Stimulated activated naive CD8-positive, alpha-beta T cell treated with anti-CD3 and anti-CD28 coated beads, Interleukin-15, Interleukin-2, amounts not matched to agents 100 U/mL and 50 U/mL, for 24 hours (primary cell): ENCODE results near the gene PFKFB3.

Source experiments
- ATAC-seq: fragments of 150-1000 bp; cut with Tn5 transposase; one replicate; pipeline ENCODE4 v1.10.0; 2021
- DNase-seq: peaks from one replicate; pipeline ENCODE4 v3.0.0; 2021

PFKFB3 gene

DNA sequence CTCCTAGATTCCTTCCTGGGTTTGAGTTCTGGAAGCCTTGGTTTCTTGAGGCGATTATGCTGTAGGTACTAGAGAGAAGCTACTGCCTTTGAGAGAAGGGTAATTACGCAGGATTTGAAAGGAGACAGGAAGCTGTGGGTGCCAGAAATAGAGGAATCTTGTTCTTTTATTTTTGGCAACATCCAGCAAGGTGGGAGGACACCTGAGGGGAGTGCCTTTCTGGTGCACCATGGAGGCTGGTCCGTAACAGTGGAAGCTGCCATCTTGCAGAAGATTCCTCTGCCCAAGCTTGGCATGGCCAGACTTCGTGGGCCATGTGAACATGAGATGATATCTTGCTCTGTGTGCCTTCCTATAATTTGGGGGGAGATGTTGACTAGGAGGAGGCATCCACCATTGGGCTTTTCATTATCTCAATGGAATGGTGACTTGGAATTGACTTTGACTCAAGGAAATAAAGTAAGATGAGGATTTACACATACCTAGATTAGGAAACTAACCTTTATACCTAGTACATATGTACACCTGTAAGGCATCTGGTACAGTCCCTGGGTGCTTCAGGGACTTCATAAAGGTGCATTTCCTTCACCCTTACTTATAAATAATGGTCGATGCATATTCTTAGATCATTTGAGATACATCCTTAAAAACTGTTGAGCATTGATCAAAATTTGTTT is 98.2 kb downstream of the PFKFB3 start:
- DNase-seq = no peak
- no peak for ATAC-seq

- no peak for DNase-seq
- no peak for ATAC-seq
Measured at GRCh38 chr10:6301488-6302075, 98.8 kb downstream of the PFKFB3 start.
